Endodermal cell (in vitro differentiated cells): Measurements from ENCODE around the gene LAMB3. TPM values are rescaled to one million over a fixed set of nuclear protein-coding genes. Genes with fewer than 3 reads are reported as not detected.

Experiments used
- DNase-seq: peaks from one replicate; pipeline ENCODE4 v3.0.0-alpha.2; 2017
- H3K27ac ChIP-seq: 2 replicates; pipeline ENCODE4 v1.5.1; 2013; ENCODE audit warnings: mild to moderate bottlenecking, low read depth, low read length, moderate library complexity
- H3K27me3 ChIP-seq: 2 replicates; pipeline ENCODE4 v1.6.1; 2013; ENCODE audit warnings: mild to moderate bottlenecking, low read length, moderate library complexity; ENCODE audit not compliant: insufficient read depth, control insufficient read depth, poor library complexity, severe bottlenecking
- H3K36me3 ChIP-seq: 2 replicates; pipeline ENCODE4 v1.7.0; 2013; ENCODE audit warnings: mild to moderate bottlenecking, low read length, moderate library complexity; ENCODE audit not compliant: control insufficient read depth, insufficient read depth
- H3K4me1 ChIP-seq: one replicate; pipeline ENCODE4 v1.7.0; 2013; ENCODE audit warnings: low read length; ENCODE audit not compliant: control insufficient read depth, insufficient read depth
- H3K4me3 ChIP-seq: 2 replicates; pipeline ENCODE4 v1.5.1; 2013; ENCODE audit warnings: mild to moderate bottlenecking, low read length, moderate library complexity
- H3K9ac ChIP-seq: 2 replicates; pipeline ENCODE4 v1.6.1; 2013; ENCODE audit warnings: mild to moderate bottlenecking, low read length, moderate library complexity; ENCODE audit not compliant: poor library complexity, severe bottlenecking; ENCODE audit errors: extremely low read depth
- H3K9me3 ChIP-seq: 2 replicates; pipeline ENCODE4 v1.6.1; 2013; ENCODE audit warnings: mild to moderate bottlenecking, low read length, moderate library complexity; ENCODE audit not compliant: control insufficient read depth
- H3K27ac Mint-ChIP-seq: 2 replicates; pipeline ENCODE4 v1.8.0; 2020; ENCODE audit warnings: mixed read lengths
- H3K27me3 Mint-ChIP-seq: 2 replicates; pipeline ENCODE4 v1.8.0; 2021; ENCODE audit warnings: mild to moderate bottlenecking, mixed read lengths; ENCODE audit not compliant: insufficient read depth
- H3K36me3 Mint-ChIP-seq: 2 replicates; pipeline ENCODE4 v1.8.0; 2020; ENCODE audit warnings: low read depth, mixed read lengths
- H3K4me1 Mint-ChIP-seq: 2 replicates; pipeline ENCODE4 v1.8.0; 2020; ENCODE audit warnings: mixed read lengths
- H3K4me3 Mint-ChIP-seq: 2 replicates; pipeline ENCODE4 v1.8.0; 2020; ENCODE audit warnings: mild to moderate bottlenecking, moderate library complexity, mixed read lengths
- H3K9me3 Mint-ChIP-seq: 2 replicates; pipeline ENCODE4 v1.8.0; 2020; ENCODE audit warnings: mild to moderate bottlenecking, mixed read lengths
- CTCF ChIP-seq: fragments of 200-600 bp; sonication (generic); conservative IDR thresholded peaks from 2 replicates; pipeline ENCODE4 v1.5.0; 2021; ENCODE audit warnings: antibody characterized with exemption, mild to moderate bottlenecking
- WGBS, 2 experiments: methylation state at CpG; one replicate each; pipeline versions ENCODE4 v1.1.5 to v1.1.7; 2013; ENCODE audit warnings: missing lambda C conversion rate in 2 of 2, mixed read lengths in 1 of 2; ENCODE audit not compliant: insufficient coverage in 1 of 2, insufficient read length in 1 of 2; 5-methylcytosine and 5-hydroxymethylcytosine counted together
- total RNA-seq, 2 donors: library from RNA; stranded (reverse); fragmentation: NEBNext Ultra II Directional in 1 of 2; extraction: Animal tissue kit (Norgen Biotek cat#: 25700) in 1 of 2; gene quantifications; 2 replicates in 1 of 2; 3 replicates in 1 of 2; pipeline ENCODE4 v1.2.1, GENCODE V29; 2021

Gene LAMB3
- total RNA-seq, 2 donors from 2014 or later, result 0.53 to 1.9 TPM

GRCh38 chr1:209645574-209646452 lies 6.4 kb downstream of the LAMB3 start:
- 92 to 95% methylated on average over 13 to 16 of the region's 16 CpGs for WGBS, 2 experiments
- Histone ChIP-seq H3K27ac (no peak overlapping the region), H3K4me3 (no peak overlapping the region), H3K27me3 (no peaks in the 10 kb centered on the region), H3K9ac (no peak overlapping the region), H3K36me3 (no peaks in the 10 kb centered on the region), H3K9me3 (no peaks in the 10 kb centered on the region), H3K4me1 (no peaks in the 10 kb centered on the region)
- no peak for DNase-seq
- Mint-ChIP-seq H3K36me3 (no peaks in the 10 kb centered on the region), H3K9me3 (no peaks in the 10 kb centered on the region), H3K4me1 (no peaks in the 10 kb centered on the region), H3K27ac (no peak overlapping the region), H3K4me3 (no peak overlapping the region), H3K27me3 (peaks cover 3% of the 10 kb centered on the region)
- no peak for TF ChIP-seq CTCF

GRCh38 chr1:209643285-209644020 lies 8.8 kb downstream of the LAMB3 start:
- H3K36me3 ChIP-seq, result no peaks in the 10 kb centered on the region
- H3K9me3 ChIP-seq, result no peaks in the 10 kb centered on the region
- no peaks in the 10 kb centered on the region for H3K4me1 ChIP-seq
- no peak overlapping the region for H3K27ac ChIP-seq
- H3K9me3 Mint-ChIP-seq, result no peaks in the 10 kb centered on the region
- H3K27me3 Mint-ChIP-seq, result peaks cover 3% of the 10 kb centered on the region
- H3K4me3 Mint-ChIP-seq, result no peak overlapping the region
- H3K4me3 ChIP-seq, result no peak overlapping the region
- no peak overlapping the region for H3K9ac ChIP-seq
- no peak overlapping the region for H3K27ac Mint-ChIP-seq
- DNase-seq, result no peak
- 84% methylated on average over 2 of the region's 2 CpGs; no CpG with 5 or more reads in 1 of the 2 experiments for WGBS, 2 experiments
- no peaks in the 10 kb centered on the region for H3K27me3 ChIP-seq
- H3K4me1 Mint-ChIP-seq, result no peaks in the 10 kb centered on the region
- TF ChIP-seq CTCF, result no peak
- no peaks in the 10 kb centered on the region for H3K36me3 Mint-ChIP-seq

GRCh38 chr1:209642816-209643215 lies 9.4 kb downstream of the LAMB3 start:
- H3K27me3 ChIP-seq, result no peaks in the 10 kb centered on the region
- TF ChIP-seq CTCF, result no peak
- no peaks in the 10 kb centered on the region for H3K4me1 ChIP-seq
- H3K4me3 Mint-ChIP-seq, result no peak overlapping the region
- no peaks in the 10 kb centered on the region for H3K9me3 ChIP-seq
- no peaks in the 10 kb centered on the region for H3K4me1 Mint-ChIP-seq
- no peaks in the 10 kb centered on the region for H3K36me3 ChIP-seq
- no peaks in the 10 kb centered on the region for H3K36me3 Mint-ChIP-seq
- no peak overlapping the region for H3K27ac ChIP-seq
- DNase-seq, result no peak
- H3K4me3 ChIP-seq, result no peak overlapping the region
- 56 to 100% methylated on average over 1 to 3 of the region's 3 CpGs for WGBS, 2 experiments
- H3K9ac ChIP-seq, result no peak overlapping the region
- H3K27ac Mint-ChIP-seq, result no peak overlapping the region
- peaks cover 8% of the 10 kb centered on the region for H3K27me3 Mint-ChIP-seq
- H3K9me3 Mint-ChIP-seq, result no peaks in the 10 kb centered on the region
